OCI-LY7 (cell line): Measurements from ENCODE around the gene RCSD1.

Source experiments
- EZH2phosphoT487 ChIP-seq: fragments of 200-600 bp; sonication (generic); IDR thresholded peaks from 2 replicates; pipeline ENCODE4 v1.6.1; 2018; ENCODE audit warnings: low read depth, borderline replicate concordance, mild to moderate bottlenecking, mixed run types, antibody characterized with exemption, low read length, moderate library complexity, mixed read lengths
- TF ChIP-seq, protein P1 (sequence below): fragments of 200-600 bp; sonication (generic); conservative IDR thresholded peaks from 2 replicates; pipeline ENCODE4 v1.5.1; 2014; ENCODE audit warnings: mild to moderate bottlenecking, antibody characterized with exemption, low read length, moderate library complexity, mixed read lengths

DNA sequence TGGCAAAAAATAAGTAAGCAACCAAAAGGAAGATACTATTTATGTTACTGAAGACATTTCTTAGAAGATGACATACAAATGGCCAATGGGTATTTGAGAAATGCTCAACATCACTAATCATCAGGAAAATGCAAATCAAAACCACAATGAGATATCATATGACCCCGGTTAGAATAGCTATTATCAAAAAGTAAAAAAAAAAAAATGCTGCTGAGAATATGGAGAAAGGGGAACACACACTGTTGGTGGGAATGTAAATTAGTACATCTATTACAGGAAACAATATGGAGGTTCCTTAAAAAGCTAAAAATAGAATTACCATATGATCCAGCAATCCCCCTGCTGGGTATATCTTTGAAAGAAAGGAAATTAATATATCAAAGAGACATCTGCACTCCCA lies 42.2 kb upstream of the RCSD1 start:
- TF ChIP-seq, protein P1, sequence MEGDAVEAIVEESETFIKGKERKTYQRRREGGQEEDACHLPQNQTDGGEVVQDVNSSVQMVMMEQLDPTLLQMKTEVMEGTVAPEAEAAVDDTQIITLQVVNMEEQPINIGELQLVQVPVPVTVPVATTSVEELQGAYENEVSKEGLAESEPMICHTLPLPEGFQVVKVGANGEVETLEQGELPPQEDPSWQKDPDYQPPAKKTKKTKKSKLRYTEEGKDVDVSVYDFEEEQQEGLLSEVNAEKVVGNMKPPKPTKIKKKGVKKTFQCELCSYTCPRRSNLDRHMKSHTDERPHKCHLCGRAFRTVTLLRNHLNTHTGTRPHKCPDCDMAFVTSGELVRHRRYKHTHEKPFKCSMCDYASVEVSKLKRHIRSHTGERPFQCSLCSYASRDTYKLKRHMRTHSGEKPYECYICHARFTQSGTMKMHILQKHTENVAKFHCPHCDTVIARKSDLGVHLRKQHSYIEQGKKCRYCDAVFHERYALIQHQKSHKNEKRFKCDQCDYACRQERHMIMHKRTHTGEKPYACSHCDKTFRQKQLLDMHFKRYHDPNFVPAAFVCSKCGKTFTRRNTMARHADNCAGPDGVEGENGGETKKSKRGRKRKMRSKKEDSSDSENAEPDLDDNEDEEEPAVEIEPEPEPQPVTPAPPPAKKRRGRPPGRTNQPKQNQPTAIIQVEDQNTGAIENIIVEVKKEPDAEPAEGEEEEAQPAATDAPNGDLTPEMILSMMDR, result no peak
- no peak for TF ChIP-seq EZH2phosphoT487
